ENCODE measurements around the gene RTEL1. TPM values are rescaled to one million over a fixed set of nuclear protein-coding genes. Genes with fewer than 3 reads are reported as not detected.

The RTEL1 gene
- total RNA-seq, 1 experiment from 2014 or later = 39.2 TPM

DNA sequence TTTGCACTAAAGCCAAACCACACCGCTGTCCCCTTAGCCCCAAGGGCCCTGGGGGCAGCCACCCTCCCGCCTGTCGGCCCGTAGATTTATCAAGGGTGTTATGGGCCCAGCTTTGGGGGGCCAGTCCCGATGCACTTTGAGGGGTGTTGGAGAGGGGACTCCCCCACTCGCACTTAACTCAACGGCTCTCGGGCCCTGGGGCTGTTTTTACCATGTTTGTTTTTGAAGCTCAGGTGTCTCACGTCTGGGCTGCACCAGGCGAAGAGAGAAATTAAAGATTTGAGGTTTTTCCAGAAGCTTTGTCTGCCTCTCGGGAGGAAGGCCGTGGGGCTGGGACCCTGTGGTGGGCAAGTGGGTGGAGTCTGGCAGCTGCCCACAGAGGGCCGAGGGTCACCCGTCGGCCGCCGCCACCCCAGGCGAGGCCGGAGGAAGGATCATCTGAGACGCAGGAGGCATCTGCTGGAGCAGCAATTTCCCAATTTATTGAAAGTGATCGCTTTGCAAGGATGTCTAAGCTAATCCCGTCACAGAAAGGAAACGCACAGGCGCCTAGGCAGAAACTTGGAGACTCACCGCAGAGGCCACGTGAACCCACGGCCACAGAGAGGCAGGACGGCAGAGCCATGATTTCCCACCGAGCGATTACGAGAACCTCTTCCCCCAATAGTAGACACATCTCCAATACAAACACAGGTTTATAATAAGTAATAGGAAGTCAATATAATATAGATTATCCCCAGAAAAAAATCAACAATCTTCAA lies 85.3 kb downstream of the RTEL1 start:
- Mint-ChIP-seq H3K27me3 (ENCODE audit: insufficient read depth, unreplicated experiment) (no peaks in the 10 kb centered on the region), H3K27ac (ENCODE audit: low read depth, unreplicated experiment) (no peak overlapping the region), H3K36me3 (ENCODE audit: insufficient read depth, unreplicated experiment) (peaks cover 23% of the 10 kb centered on the region), H3K9me3 (ENCODE audit: unreplicated experiment) (no peaks in the 10 kb centered on the region), H3K4me1 (ENCODE audit: insufficient read depth, unreplicated experiment) (no peaks in the 10 kb centered on the region), H3K4me3 (ENCODE audit: unreplicated experiment) (no peak overlapping the region)
- intact Hi-C loops (cut with micrococcal nuclease) = no loop called here
- ChIA-PET POLR2A (interaction anchor here (0.5 to 2.0 kb wide), 5 partner anchors 12 to 525 kb away, joined by 3 to 6 read pairs (median 3); partner anchors contain the start of genes ARFRP1 and ZGPAT), CTCF (interaction anchor here (0.6 to 1.0 kb wide), 4 partner anchors 26 to 206 kb away, joined by 3 to 6 read pairs (median 3); partner anchors contain the start of genes ARFRP1, PTK6 and ZGPAT)
- no TSS peak for BruUV-seq (replicated peaks)
- TF ChIP-seq, protein P1, sequence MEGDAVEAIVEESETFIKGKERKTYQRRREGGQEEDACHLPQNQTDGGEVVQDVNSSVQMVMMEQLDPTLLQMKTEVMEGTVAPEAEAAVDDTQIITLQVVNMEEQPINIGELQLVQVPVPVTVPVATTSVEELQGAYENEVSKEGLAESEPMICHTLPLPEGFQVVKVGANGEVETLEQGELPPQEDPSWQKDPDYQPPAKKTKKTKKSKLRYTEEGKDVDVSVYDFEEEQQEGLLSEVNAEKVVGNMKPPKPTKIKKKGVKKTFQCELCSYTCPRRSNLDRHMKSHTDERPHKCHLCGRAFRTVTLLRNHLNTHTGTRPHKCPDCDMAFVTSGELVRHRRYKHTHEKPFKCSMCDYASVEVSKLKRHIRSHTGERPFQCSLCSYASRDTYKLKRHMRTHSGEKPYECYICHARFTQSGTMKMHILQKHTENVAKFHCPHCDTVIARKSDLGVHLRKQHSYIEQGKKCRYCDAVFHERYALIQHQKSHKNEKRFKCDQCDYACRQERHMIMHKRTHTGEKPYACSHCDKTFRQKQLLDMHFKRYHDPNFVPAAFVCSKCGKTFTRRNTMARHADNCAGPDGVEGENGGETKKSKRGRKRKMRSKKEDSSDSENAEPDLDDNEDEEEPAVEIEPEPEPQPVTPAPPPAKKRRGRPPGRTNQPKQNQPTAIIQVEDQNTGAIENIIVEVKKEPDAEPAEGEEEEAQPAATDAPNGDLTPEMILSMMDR (IDR thresholded peaks at IDR 0.05; ENCODE audit: unreplicated experiment) = no peak
- no peak for DNase-seq (ENCODE audit: unreplicated experiment)

DNA sequence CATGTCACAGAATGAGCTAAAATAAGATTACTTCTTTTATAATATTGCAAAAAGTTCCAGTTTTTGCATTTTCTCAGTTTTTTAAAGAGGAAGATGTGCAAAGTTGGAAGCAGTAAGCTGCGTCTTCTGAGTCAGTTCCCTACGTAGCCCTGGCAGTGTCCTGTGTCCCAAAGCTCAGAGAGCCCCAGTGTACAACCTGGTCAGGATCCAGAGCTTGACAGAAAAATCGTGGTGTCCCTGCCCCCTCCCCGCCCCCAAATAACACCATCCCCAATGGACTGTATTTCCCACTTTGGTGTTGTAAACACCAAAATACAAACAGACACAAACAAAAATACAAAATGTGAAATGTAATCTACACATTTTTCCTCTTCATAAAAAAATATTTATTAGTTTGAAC lies 86.0 kb downstream of the RTEL1 start:
- H3K27ac Mint-ChIP-seq (ENCODE audit: low read depth, unreplicated experiment) = no peak overlapping the region
- intact Hi-C loops (cut with micrococcal nuclease) = no loop called here
- peaks cover 27% of the 10 kb centered on the region for H3K36me3 Mint-ChIP-seq (ENCODE audit: insufficient read depth, unreplicated experiment)
- DNase-seq (ENCODE audit: unreplicated experiment) = no peak
- no peaks in the 10 kb centered on the region for H3K4me1 Mint-ChIP-seq (ENCODE audit: insufficient read depth, unreplicated experiment)
- TF ChIP-seq, protein P1 (IDR thresholded peaks at IDR 0.05; ENCODE audit: unreplicated experiment) = no peak
- H3K4me3 Mint-ChIP-seq (ENCODE audit: unreplicated experiment) = no peak overlapping the region
- no peaks in the 10 kb centered on the region for H3K27me3 Mint-ChIP-seq (ENCODE audit: insufficient read depth, unreplicated experiment)
- H3K9me3 Mint-ChIP-seq (ENCODE audit: unreplicated experiment) = no peaks in the 10 kb centered on the region
- ChIA-PET CTCF (interaction anchor here (0.6 to 0.8 kb wide), 2 partner anchors 36 to 80 kb away, joined by 3 read pairs; partner anchors contain the start of genes ARFRP1 and ZGPAT), POLR2A (interaction anchor here (1.2 to 2.1 kb wide), 5 partner anchors 10 to 223 kb away, joined by 3 to 8 read pairs (median 6); partner anchors contain the start of genes ARFRP1 and ZGPAT)
- BruUV-seq (replicated peaks) = no TSS peak

DNA sequence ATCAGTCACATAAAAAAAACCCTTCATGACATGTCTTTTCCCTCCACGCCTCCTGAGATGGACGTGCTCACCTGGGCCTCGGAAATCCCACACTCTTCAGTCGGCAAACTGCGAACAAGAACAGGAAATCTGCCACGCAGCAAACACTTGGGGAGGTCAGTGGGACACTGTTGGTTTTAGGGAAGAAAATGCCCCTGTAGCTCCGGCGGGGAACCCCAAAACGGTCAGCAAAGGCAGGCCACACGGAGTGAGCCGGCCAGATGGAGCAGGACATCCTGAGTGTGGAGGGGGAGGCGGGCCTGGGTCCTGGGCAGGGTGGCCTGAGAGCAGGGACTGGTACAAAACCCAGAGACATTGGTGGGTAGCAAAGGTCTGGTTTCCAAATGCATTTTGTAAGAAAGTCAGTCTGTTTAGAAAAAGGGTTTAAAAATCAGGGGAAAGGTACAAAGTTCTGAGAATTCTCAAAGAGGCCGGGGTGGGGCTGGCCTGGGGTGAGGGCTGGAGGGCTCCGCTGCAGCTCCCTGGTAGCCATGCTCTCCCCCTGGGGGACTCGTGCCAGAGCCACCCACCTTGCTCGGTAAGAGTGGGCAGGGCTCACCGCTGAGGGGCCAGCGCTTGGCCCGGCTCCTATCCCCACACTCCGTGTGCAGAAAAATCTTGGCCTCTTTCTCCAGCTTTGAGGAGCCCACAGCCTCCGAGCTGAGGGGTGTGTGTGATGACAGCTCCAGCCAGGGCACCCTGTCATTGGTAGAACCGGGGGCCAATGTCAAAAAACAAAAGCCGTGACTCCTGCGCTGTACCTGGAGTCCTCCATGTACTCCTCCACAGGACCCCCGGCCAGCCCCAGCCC lies 86.7 kb downstream of the RTEL1 start:
- Mint-ChIP-seq H3K27me3 (ENCODE audit: insufficient read depth, unreplicated experiment) (no peaks in the 10 kb centered on the region), H3K4me1 (ENCODE audit: insufficient read depth, unreplicated experiment) (no peaks in the 10 kb centered on the region), H3K36me3 (ENCODE audit: insufficient read depth, unreplicated experiment) (peaks cover 27% of the 10 kb centered on the region), H3K27ac (ENCODE audit: low read depth, unreplicated experiment) (no peak overlapping the region), H3K9me3 (ENCODE audit: unreplicated experiment) (no peaks in the 10 kb centered on the region), H3K4me3 (ENCODE audit: unreplicated experiment) (no peak overlapping the region)
- CTCF ChIA-PET = interaction anchor here (0.8 kb wide), 1 partner anchor 37 kb away, joined by 3 read pairs; the partner anchor contains the start of genes ARFRP1 and ZGPAT
- DNase-seq (ENCODE audit: unreplicated experiment) = no peak
- intact Hi-C loops (cut with micrococcal nuclease) = no loop called here
- TF ChIP-seq, protein P1 (IDR thresholded peaks at IDR 0.05; ENCODE audit: unreplicated experiment) = no peak
- BruUV-seq (replicated peaks) = no TSS peak
- POLR2A ChIA-PET = interaction anchor here (0.7 to 2.1 kb wide), 9 partner anchors 9 to 121 kb away, joined by 3 to 9 read pairs (median 5); partner anchors contain the start of genes ARFRP1 and ZGPAT

DNA sequence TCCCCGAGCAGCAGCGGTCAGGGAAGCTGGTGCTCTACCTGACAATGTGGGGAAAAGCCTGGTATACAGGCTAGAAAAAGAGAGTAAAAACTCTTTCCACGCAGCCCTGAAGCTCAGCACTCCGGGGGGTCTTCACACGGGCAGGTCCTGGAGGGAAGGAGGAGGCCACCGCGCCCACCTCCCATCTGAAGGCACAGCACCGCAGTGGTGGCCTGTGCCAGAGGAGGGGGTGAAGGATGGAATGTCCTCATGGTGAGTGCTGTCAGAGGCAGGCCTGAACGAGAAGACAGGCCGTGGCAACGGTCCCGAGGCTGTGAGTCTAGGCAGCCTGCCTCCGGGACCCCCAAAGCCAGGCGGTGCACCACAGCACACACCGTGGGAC lies 87.3 kb downstream of the RTEL1 start:
- intact Hi-C loops (cut with micrococcal nuclease) = no loop called here
- TF ChIP-seq, protein P1 (IDR thresholded peaks at IDR 0.05; ENCODE audit: unreplicated experiment) = no peak

More for the DNA sequence above, 87.3 kb downstream of the RTEL1 start:
- DNase-seq (ENCODE audit: unreplicated experiment) = no peak
- POLR2A ChIA-PET = interaction anchor here (0.7 to 2.1 kb wide), 7 partner anchors 8 to 120 kb away, joined by 3 to 9 read pairs (median 3); no protein-coding TSS in a partner anchor
- no TSS peak for BruUV-seq (replicated peaks)
- Mint-ChIP-seq H3K4me1 (ENCODE audit: insufficient read depth, unreplicated experiment) (no peaks in the 10 kb centered on the region), H3K27me3 (ENCODE audit: insufficient read depth, unreplicated experiment) (no peaks in the 10 kb centered on the region), H3K36me3 (ENCODE audit: insufficient read depth, unreplicated experiment) (peaks cover 27% of the 10 kb centered on the region), H3K27ac (ENCODE audit: low read depth, unreplicated experiment) (no peak overlapping the region), H3K9me3 (ENCODE audit: unreplicated experiment) (no peaks in the 10 kb centered on the region), H3K4me3 (ENCODE audit: unreplicated experiment) (no peak overlapping the region)
- CTCF ChIA-PET = no interaction called here

All from MCF 10A (cell line).